T-cell (primary cell): ENCODE measurements around the gene PEMT. TPM values are rescaled to one million over a fixed set of nuclear protein-coding genes. Genes with fewer than 3 reads are reported as not detected.

Source experiments
- ATAC-seq, 4 experiments: fragments of 200-7000 bp in 3 of 4; fragments of 150-1000 bp in 1 of 4; cut with Tn5 transposase; replicated peaks in 1 of 4; 1 replicate in 3 of 4; 2 replicates in 1 of 4; pipeline ENCODE4 v1.10.0; 2021; ENCODE audit warnings: moderate library complexity in 3 of 4, mild to moderate bottlenecking in 2 of 4, moderate number of reproducible peaks in 1 of 4
- CTCF ChIA-PET, 2 donors: fragments of 300-600 bp; sonication (Branson Sonifier 250); formaldehyde crosslinking; loops; one replicate each; lab custom pipeline; 2022; ENCODE audit warnings: antibody characterized with exemption in 2 of 2; lab: Charles Lee
- POLR2A ChIA-PET, 2 donors: fragments of 300-600 bp; sonication (Branson Sonifier 250); formaldehyde crosslinking; loops; one replicate each; lab custom pipeline; 2022; ENCODE audit warnings: antibody characterized with exemption in 2 of 2; lab: Charles Lee
- DNase-seq, 35 experiments: peaks; one replicate each; pipeline versions ENCODE4 v3.0.0 to v3.0.0-alpha.2; 2013 to 2023
- H3K27ac ChIP-seq: one replicate; pipeline ENCODE4 v1.5.1; 2013; ENCODE audit warnings: low read length
- H3K27me3 ChIP-seq, 2 experiments: replicated peaks in 1 of 2; 1 replicate in 1 of 2; 2 replicates in 1 of 2; pipeline versions ENCODE4 v1.6.1 to v1.7.0; 2013; ENCODE audit warnings: low read length in 1 of 2, mixed read lengths in 1 of 2; ENCODE audit not compliant: control insufficient read depth in 2 of 2, insufficient read depth in 2 of 2; ENCODE audit errors: extremely low read depth in 1 of 2
- H3K36me3 ChIP-seq, 2 donors: 1 replicate in 1 of 2; 2 replicates in 1 of 2; pipeline versions ENCODE4 v1.6.1 to v1.7.0; 2013; ENCODE audit warnings: low read length in 1 of 2; ENCODE audit not compliant: control insufficient read depth in 2 of 2, insufficient read depth in 1 of 2; ENCODE audit errors: extremely low read depth in 1 of 2
- H3K4me1 ChIP-seq, 2 experiments: 1 replicate in 1 of 2; 2 replicates in 1 of 2; pipeline versions ENCODE4 v1.6.1 to v1.7.0; 2013; ENCODE audit warnings: low read length in 2 of 2, mixed read lengths in 1 of 2; ENCODE audit not compliant: insufficient read depth in 2 of 2, control insufficient read depth in 1 of 2; ENCODE audit errors: extremely low read depth in 1 of 2
- H3K4me3 ChIP-seq, 2 donors: 1 replicate in 1 of 2; 2 replicates in 1 of 2; pipeline versions ENCODE4 v1.5.1 to v1.7.0; 2013; ENCODE audit warnings: mild to moderate bottlenecking in 2 of 2, low read length in 1 of 2, moderate library complexity in 1 of 2; ENCODE audit not compliant: control insufficient read depth in 1 of 2; ENCODE audit errors: extremely low read depth in 1 of 2
- H3K9me3 ChIP-seq: 2 replicates; pipeline ENCODE4 v1.7.0; 2013
- H3K27ac Mint-ChIP-seq, 2 donors: one replicate each; pipeline ENCODE4 v1.8.0; 2020 to 2021; ENCODE audit warnings: mild to moderate bottlenecking in 2 of 2, mixed read lengths in 2 of 2
- H3K27me3 Mint-ChIP-seq, 2 donors: one replicate each; pipeline ENCODE4 v1.8.0; 2021 to 2022; ENCODE audit warnings: mixed read lengths in 2 of 2
- H3K36me3 Mint-ChIP-seq: one replicate; pipeline ENCODE4 v1.8.0; 2021; ENCODE audit warnings: mixed read lengths
- H3K4me1 Mint-ChIP-seq, 3 donors: one replicate each; pipeline ENCODE4 v1.8.0; 2020 to 2022; ENCODE audit warnings: mixed read lengths in 3 of 3, mild to moderate bottlenecking in 1 of 3
- H3K4me3 Mint-ChIP-seq, 3 donors: one replicate each; pipeline ENCODE4 v1.8.0; 2020 to 2022; ENCODE audit warnings: mild to moderate bottlenecking in 3 of 3, mixed read lengths in 3 of 3, moderate library complexity in 3 of 3
- H3K9me3 Mint-ChIP-seq, 3 donors: one replicate each; pipeline ENCODE4 v1.8.0; 2020 to 2022; ENCODE audit warnings: mixed read lengths in 3 of 3
- WGBS: methylation state at CpG from one replicate; pipeline ENCODE4 v1.1.5; 2013; ENCODE audit warnings: missing lambda C conversion rate; ENCODE audit not compliant: insufficient coverage; 5-methylcytosine and 5-hydroxymethylcytosine counted together
- total RNA-seq, 35 experiments: library from RNA in 6 of 35; stranded (reverse) in 6 of 35; fragments of 120-200 nt in 1 of 35; gene quantifications; one replicate each; pipeline versions ENCODE4 v1.2.1 to v1.2.4 and lab custom pipeline; 2013 to 2026

Gene PEMT
- total RNA-seq, 5 donors from 2014 or later (not counting 1 experiment from before 2014, with no cell fraction given): 13.3 to 25.8 (median 14.6) TPM

DNA sequence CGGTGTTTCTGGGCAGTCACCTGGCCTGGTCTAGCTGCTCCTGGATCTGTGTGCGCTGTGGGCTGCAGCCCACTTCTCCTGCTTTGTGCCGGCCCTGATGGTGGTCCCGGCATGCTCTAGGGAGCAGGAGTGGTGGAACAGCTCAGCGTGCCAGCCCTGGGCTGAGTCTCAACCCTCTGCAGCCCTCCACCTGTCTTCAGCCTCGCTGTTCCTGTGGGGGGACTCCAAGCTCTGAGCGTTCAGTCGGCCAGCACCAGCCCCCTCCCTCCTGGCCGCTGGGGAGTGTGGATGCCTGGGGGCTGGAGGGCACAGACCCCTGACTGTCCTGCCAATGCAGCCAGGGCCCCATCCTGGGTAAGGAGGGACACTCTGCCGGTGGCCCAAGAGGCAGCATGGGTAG, 71.6 kb downstream of the PEMT start:
- no peak for DNase-seq
- H3K27me3 Mint-ChIP-seq: no peaks in the 10 kb centered on the region
- ATAC-seq: no peak
- ChIA-PET CTCF (no interaction called here), POLR2A (no interaction called here)
- H3K36me3 ChIP-seq: no peaks in the 10 kb centered on the region
- H3K27ac Mint-ChIP-seq: no peak overlapping the region
- no peak overlapping the region for H3K4me3 Mint-ChIP-seq
- H3K36me3 Mint-ChIP-seq: peaks cover 3% of the 10 kb centered on the region
- H3K9me3 ChIP-seq: no peaks in the 10 kb centered on the region
- no peaks in the 10 kb centered on the region for H3K4me1 ChIP-seq
- no peaks in the 10 kb centered on the region for H3K27me3 ChIP-seq
- H3K4me3 ChIP-seq: no peak overlapping the region
- WGBS: 98% methylated on average over 6 of the region's 10 CpGs
- H3K27ac ChIP-seq: no peak overlapping the region
- no peaks in the 10 kb centered on the region for H3K4me1 Mint-ChIP-seq
- no peaks in the 10 kb centered on the region for H3K9me3 Mint-ChIP-seq

DNA sequence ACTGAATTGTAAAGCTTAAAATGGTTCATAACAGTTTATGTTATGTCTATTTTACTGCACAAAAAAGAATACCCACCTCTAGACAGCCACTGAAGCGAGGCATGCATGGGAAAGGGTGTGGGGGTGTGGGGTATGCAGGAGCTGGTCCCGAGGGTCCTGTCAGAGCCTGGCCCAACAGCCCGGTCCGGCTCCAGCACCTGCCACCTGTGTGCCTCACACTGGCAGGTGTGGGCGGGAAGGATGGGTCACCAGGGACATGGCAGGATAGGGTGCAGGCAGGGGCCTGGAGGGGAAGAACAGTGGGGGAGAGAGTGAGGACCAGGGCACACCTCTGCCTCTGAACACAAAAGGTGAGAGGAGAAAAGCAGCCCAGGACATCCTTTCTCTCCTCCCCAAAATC, 72.6 kb downstream of the PEMT start:
- Histone ChIP-seq H3K4me3 (no peak overlapping the region), H3K27me3 (no peaks in the 10 kb centered on the region), H3K4me1 (no peaks in the 10 kb centered on the region), H3K36me3 (no peaks in the 10 kb centered on the region), H3K27ac (no peak overlapping the region), H3K9me3 (no peaks in the 10 kb centered on the region)
- Mint-ChIP-seq H3K27ac (no peak overlapping the region), H3K27me3 (no peaks in the 10 kb centered on the region), H3K4me1 (no peaks in the 10 kb centered on the region), H3K4me3 (no peak overlapping the region), H3K36me3 (peaks cover 3% of the 10 kb centered on the region), H3K9me3 (no peaks in the 10 kb centered on the region)
- ChIA-PET POLR2A (no interaction called here), CTCF (interaction anchor here in 1 of 2 donors (0.6 kb wide), 1 partner anchor 498 kb away, joined by 4 read pairs; no protein-coding TSS in a partner anchor)
- WGBS: 89% methylated on average over 4 of the region's 5 CpGs
- ATAC-seq (no peak), DNase-seq (no peak)

DNA sequence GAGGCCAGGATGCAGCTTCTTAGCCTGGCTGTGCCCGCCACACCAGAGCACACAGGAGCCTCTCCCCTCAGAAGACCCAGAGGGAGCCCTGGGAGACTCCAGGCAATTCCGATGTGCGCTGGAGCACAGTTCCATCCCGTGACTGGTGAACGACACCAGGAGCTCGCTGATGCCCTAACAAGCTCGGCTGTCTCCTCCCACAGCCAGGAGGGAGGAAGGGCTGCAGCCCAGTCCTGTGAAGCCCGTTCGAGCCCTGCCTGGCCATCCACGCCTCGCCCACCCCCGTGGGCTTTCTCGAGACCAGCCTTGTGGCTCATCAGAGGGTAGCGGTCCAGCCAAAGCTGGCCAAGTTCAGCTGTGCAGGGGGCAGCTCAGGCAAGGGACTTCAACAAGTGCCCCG, 73.5 kb downstream of the PEMT start:
- Histone ChIP-seq H3K27me3 (no peaks in the 10 kb centered on the region), H3K4me3 (no peak overlapping the region), H3K9me3 (no peaks in the 10 kb centered on the region), H3K36me3 (no peaks in the 10 kb centered on the region), H3K27ac (no peak overlapping the region), H3K4me1 (no peaks in the 10 kb centered on the region)
- CTCF ChIA-PET: interaction anchor here in 1 of 2 donors (0.6 kb wide), 1 partner anchor 1187 kb away, joined by 3 read pairs; no protein-coding TSS in a partner anchor
- Mint-ChIP-seq H3K9me3 (no peaks in the 10 kb centered on the region), H3K4me1 (no peaks in the 10 kb centered on the region), H3K27me3 (no peaks in the 10 kb centered on the region), H3K36me3 (peaks cover 3% of the 10 kb centered on the region), H3K4me3 (no peak overlapping the region), H3K27ac (no peak overlapping the region)
- ATAC-seq (no peak), DNase-seq (no peak)
- WGBS: 86% methylated on average over 15 of the region's 15 CpGs
- POLR2A ChIA-PET: no interaction called here

DNA sequence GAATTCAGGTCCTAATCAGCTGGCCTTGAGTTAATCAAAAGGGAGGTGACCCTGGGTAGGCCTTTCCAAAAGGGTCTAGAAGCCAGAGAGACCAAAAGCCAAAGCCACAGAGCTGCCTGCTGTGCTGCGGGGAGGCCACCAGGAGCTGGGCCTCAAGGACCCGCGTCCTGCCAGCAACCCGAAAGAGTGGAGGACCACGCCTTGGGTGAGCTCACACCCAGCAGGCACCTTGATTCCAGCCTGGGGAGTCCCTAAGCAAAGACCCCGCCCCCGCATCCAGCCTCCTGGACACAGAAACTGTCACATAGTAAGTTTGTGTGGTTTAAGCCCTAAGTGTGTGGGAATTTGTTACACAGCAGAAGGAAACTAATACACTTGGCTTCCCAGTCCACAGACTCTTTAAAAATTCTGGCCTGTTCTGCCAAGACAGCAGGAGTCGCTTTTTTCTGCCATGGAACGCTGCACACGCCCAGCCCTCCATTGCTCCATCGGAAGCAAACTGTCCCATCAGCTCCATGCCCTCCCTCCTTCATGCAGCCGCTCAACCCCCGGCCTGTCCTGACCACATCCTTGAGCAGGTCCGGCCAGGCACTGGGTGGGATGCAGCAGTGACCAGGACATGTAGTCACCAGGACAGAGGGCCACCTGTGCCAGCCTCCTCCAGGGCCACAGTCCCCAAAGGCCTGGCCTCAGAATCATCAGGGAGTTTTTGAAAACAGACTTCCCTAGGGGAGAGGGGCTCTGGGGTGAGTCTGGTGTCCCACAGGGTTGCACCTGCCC, 74.4 kb downstream of the PEMT start:
- Mint-ChIP-seq H3K4me3 (no peak overlapping the region), H3K36me3 (peaks cover 3% of the 10 kb centered on the region), H3K27me3 (no peaks in the 10 kb centered on the region), H3K27ac (no peak overlapping the region), H3K9me3 (no peaks in the 10 kb centered on the region), H3K4me1 (no peaks in the 10 kb centered on the region)
- 85% methylated on average over 10 of the region's 14 CpGs for WGBS
- Histone ChIP-seq H3K27me3 (no peaks in the 10 kb centered on the region), H3K9me3 (no peaks in the 10 kb centered on the region), H3K4me1 (no peaks in the 10 kb centered on the region), H3K27ac (no peak overlapping the region), H3K4me3 (no peak overlapping the region), H3K36me3 (peaks cover 0 to 3% of the 10 kb centered on the region in 2 donors)
- no peak for ATAC-seq
- DNase-seq: no peak
- ChIA-PET CTCF (interaction anchor here in 1 of 2 donors (0.7 kb wide), 1 partner anchor 19 kb away, joined by 4 read pairs; no protein-coding TSS in a partner anchor), POLR2A (no interaction called here)

DNA sequence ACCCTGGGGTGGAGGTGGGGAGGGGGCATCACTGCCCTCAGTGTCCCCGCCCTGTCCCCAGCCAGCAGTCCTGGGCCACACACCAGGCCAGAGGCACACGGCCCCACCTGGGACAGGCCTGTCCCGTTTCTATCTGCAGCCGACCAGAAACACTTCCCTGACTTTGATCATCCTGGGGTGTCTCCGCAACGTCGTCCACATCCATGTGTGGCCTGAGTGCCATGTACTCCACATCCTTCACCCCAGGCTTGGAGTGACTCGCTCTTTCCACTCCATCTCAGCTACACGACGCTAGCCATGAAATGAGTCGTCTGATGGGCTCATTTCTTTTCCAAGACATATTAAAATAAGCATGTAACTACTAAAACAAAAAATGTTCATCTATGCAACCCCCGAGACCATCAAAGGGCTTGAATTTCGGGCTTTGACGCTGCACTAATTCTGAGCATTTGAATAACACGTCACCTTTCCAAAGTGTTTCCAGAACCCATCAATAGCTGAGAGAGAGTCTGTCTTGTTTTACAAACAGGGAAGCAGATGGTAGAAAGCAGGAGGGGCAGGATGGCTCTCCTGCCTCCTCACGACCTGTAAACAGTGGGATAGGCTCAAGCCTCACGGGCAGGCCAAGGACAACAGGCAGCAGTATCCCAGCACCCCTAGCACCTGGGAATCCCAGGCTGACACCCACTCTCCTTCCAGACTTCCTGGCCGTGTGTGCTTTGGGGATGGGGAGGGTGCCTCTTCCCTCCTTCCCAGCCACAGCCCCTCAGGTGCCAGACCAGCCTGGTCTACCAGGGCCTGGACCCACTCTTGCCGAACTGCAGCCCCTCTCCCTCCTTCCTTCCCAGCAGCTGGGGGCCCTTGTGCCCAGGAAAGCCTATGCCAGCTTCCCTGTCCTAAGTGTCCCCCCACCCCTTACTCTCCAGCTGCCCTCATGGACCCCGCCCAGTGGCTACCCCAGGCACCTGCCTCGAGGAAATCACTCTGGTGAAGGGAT, 75.3 kb downstream of the PEMT start:
- H3K9me3 Mint-ChIP-seq: no peaks in the 10 kb centered on the region
- DNase-seq (no peak), ATAC-seq (no peak)
- Histone ChIP-seq H3K36me3 (peaks cover 0 to 3% of the 10 kb centered on the region in 2 donors), H3K27ac (no peak overlapping the region), H3K4me3 (no peak overlapping the region), H3K4me1 (no peaks in the 10 kb centered on the region), H3K27me3 (no peaks in the 10 kb centered on the region), H3K9me3 (no peaks in the 10 kb centered on the region)
- H3K4me3 Mint-ChIP-seq: no peak overlapping the region
- peaks cover 3% of the 10 kb centered on the region for H3K36me3 Mint-ChIP-seq
- H3K27me3 Mint-ChIP-seq: no peaks in the 10 kb centered on the region
- WGBS: 79% methylated on average over 14 of the region's 21 CpGs
- H3K27ac Mint-ChIP-seq: no peak overlapping the region
- POLR2A ChIA-PET: no interaction called here
- no peaks in the 10 kb centered on the region for H3K4me1 Mint-ChIP-seq
- CTCF ChIA-PET: interaction anchor here in 1 of 2 donors (0.7 kb wide), 1 partner anchor 18 kb away, joined by 4 read pairs; no protein-coding TSS in a partner anchor
